Activated CD8-positive, alpha-beta memory T cell treated with anti-CD3 and anti-CD28 coated beads for 24 hours (primary cell): ENCODE data around the gene FOS.
"Not testable (repeated sequence)": the region's sequence is repeated elsewhere in the genome, so short reads cannot be mapped to it uniquely, and the experiment has no call there.

Experiments used
- DNase-seq: peaks from one replicate; pipeline ENCODE4 v3.0.0-alpha.2; 2020

Gene FOS

GRCh38 chr14:75278422-75279152 lies at the start of gene FOS:
Gene FOS (plus strand): TSS chr14:75278828. CDS start chr14:75278983, 155 bp downstream.
- DNase-seq = peak; percentile 96

DNA sequence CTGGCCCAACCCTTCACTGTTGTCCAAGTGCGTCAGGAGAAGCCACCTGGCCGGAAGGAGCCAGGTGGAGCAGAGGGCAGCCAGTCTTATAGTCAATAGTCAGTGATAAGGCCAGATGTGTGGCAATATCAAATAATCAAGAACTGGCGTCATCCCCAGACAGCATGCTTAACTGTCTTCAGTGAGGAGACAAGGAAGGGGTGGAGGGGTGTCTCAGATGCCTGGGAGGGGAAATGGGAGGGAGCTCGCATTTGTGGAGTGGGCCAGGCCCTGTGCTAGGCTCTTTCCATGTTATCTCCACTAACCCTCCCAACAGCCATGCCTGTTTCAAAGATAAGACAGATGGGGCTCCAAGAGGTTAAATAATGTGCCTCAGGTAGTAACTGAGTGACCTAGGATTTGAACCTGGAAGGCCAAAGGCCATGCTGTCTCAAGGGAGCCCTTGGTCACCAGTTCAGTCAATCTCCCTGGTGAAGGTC lies 48.9 kb upstream of the FOS start:
- DNase-seq = no peak

DNA sequence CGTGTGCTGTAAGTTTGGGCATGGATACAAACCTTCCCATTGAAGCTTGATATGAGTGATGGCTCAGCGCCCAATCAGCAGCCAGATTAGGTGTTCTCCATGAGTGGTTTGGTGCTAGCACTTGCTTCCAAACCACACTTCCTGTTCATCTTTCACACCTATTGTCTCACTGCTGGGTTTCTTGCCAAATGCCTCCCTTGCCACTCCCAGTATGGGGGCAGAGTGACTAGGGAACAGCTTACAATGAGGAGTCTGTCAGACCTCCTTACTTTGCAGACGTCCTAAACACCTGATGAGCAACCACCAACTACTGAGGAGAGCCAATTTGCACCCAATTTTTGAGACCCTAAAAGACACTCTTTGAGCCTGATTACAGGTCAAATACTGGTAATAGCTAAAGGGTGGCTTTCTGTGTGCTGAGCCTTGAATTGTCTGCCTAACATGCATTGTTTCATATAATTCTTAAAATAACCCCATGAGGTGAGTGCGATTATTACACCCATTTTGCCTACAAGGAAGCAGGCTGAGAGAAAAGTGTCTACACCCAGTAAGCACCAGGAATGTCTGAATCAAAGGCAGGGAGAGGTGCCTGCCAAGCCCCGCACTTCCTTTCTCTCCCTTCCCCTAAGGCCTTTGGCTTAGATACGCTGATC lies 48.4 kb upstream of the FOS start:
- DNase-seq = peak; percentile 71

DNA sequence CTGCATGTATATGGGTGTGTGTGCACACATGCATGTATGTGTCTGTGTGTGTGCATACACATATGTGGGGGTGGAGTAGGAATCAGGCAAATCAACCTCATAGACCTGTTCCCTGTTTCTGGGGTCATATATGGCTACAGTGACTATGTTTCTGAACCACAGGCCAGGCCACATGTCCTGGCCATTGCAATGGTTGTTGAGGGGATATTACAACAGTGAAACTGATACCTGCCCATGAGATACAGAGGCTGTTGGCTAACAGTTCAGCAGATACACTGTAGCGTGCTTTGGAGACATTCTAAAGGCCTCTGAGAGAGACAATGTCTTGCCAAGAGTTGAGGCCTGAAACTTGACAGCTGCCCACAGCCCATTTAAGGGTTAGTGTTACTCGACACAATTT lies 47.3 kb upstream of the FOS start:
- DNase-seq = no peak

GRCh38 chr14:75232191-75232590 lies 46.4 kb upstream of the FOS start:
- no peak for DNase-seq

DNA sequence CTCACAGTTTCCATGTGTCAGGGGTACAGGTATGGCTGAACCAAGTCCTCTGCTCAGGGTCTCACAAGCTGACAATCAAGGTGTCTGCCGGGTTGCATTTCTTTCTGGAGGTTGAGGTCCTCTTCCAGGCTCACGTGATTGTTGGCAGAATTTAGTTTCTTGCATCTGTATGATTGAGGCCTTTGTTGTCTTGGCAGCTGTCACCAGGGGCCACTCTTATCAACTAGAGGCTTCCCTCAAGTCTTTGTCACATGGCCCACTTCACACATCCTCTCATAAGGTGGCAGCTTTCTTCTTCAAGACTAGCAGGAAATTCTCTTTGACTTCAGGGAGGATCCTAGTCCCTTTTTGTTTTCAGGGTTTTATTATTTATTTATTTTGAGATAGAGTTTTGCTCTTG lies 46.0 kb upstream of the FOS start:
- DNase-seq = no peak

GRCh38 chr14:75234173-75235115 lies 44.2 kb upstream of the FOS start:
- DNase-seq = no peak

- DNase-seq = not testable (repeated sequence)
Measured at GRCh38 chr14:75235198-75235597, 43.4 kb upstream of the FOS start.

DNA sequence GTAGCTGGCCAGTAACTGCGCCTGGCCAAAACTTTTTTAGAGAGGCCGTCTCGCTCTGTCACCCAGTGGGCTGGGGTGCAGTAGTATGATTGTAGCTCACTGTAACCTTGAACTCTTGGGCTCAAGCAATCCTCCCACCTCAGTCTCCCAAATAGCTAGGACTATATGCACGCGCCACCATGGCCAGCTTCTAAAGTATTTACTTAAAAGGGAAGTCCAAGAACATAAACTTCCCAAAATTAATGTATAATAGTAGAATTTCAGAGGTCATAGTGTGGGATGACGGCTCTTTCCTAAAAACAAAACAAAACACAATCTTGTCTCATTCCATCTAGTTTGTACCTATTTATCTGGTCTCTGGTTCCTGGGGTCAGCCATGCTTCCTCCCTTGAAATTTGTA lies 42.2 kb upstream of the FOS start:
- no peak for DNase-seq

- no peak for DNase-seq
Measured at GRCh38 chr14:75236901-75237419, 41.7 kb upstream of the FOS start.

DNA sequence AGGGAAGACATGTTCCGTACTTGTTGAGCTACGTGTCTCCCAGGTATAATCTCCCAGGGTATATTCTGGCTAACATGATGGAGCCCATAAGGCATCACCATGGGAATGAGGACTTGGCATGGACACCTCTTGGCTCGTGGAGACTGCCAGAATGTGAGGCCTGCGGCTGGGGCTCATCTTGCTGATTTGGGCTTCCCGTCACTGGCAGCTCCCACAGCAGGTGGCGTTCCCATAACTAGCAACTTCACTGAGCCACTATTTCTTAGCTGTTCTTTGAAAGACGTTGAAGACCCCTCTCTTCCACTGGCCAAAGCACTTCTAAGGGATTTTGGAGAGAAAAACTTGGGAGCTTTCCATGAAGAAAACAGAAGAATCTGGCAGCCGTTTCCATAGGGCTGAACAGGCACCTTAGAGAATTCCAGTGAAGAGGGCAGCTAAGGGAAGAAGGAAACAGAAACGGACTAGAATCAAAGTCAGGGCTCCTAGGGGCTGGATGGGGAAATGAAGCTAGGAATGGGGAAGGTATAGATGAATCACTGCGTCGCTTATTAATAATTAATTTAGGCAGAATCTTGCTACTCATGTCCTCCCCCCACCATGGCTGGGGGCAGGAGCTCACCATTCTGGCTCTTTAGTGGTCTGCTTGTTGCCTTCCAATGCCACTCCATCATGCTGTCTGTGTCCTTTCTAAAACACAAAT lies 39.7 kb upstream of the FOS start:
- DNase-seq = no peak

GRCh38 chr14:75240781-75241180 lies 37.8 kb upstream of the FOS start:
- DNase-seq = no peak

GRCh38 chr14:75242546-75243273 lies 35.9 kb upstream of the FOS start:
- no peak for DNase-seq

- DNase-seq = no peak
Measured at GRCh38 chr14:75244121-75244520, 34.5 kb upstream of the FOS start.

DNA sequence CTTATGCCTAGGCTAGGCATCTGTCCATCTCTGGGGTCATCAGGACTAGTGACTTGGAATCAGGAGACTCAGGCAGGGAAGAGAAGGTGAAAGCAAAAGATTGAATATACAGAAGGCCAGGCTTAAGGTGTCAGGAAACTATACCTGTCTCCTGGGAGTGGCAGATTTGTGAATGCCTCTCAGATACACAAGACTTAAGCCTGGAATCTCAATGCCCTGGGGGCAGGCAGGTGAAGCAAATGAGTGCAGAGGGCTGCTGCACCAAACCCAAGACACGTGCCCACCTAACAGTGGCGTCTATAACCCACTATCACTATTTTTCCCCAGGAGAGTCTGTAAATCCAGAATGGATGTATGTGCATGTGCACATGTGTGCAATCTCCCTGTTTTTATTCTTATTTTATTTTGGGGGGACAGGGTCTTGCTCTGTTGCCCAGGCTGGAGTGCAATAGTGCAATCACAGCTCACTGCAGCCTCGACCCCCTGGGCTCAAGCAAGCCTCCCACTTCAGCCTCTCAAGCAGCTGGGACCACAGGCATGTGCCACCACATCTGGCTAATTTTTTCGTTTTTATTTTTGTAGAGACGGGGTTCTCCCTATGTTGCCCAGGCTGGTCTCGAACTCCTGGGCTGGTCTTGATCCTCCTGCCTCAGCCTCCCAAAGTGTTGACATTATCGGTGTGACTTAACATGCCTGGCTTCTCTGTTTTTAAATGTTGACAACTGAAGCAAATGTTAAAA lies 31.9 kb upstream of the FOS start:
- no peak for DNase-seq

DNA sequence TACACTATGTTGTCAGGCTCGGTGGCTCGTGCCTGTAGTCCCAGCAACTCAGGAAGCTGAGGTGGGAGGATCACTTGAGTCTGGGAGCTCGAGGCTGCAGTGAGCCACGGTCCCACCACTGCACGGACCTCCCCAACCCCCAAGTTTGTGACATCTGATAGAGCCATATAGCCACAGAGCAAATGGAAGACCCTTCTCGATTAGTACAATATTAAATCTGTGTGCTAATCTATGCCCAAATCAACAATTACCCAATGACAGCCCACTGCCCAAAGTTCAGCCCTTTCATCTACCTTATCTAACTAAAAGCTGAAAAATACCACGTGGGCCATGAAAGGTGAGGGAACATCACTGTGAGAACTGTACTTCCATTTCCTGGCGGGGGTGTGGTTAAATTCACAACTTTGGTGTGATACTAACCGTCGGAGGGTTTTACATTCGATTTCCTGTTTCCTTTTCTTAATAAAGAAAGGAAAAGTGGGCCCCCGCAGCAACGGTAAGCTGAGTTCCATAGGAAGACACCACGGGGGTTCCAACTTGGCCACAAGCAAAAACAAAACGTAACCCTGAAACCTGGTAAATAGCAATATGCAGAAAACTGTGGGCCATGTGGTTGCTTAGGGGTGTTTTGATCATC lies 31.2 kb upstream of the FOS start:
- peak; percentile 80 for DNase-seq

GRCh38 chr14:75247939-75248338 lies 30.7 kb upstream of the FOS start:
- DNase-seq = no peak

- DNase-seq = peak; percentile 86
Measured at GRCh38 chr14:75249251-75249957, 29.2 kb upstream of the FOS start.

DNA sequence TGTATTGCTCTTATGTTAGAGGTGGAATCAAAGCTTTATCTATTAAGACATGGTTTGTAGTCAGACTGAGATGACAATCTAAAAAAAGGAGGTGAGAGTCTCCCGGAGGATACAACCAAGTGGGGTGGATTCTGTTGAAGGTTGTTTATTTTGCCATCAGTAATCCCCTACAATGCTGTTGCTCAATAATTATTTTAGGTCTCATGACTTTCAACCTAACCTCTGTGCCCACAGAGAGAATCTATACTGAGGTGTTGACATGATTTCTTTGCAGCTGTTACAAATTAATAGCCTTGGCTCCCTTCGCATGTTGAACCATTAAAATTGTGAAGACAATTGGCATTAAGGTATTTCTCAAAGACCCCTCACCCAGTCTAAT lies 28.7 kb upstream of the FOS start:
- DNase-seq = no peak

- DNase-seq = no peak
Measured at GRCh38 chr14:75250800-75251199, 27.8 kb upstream of the FOS start.
